HL-60 (cell line): ENCODE results near the gene ALDH1B1.

Experiments
- DNase-seq, 2 experiments: peaks; one replicate each; pipeline ENCODE4 v3.0.0-alpha.2; 2010 to 2020; ENCODE audit warnings: low read depth in 1 of 2, low spot score in 1 of 2
- H3K27ac ChIP-seq: fragments of 250-450 bp; sonication (Bioruptor Pico); replicated peaks from 2 replicates; pipeline ENCODE4 v1.5.1; 2020; ENCODE audit warnings: mild to moderate bottlenecking, moderate library complexity
- H3K27me3 ChIP-seq: fragments of 250-450 bp; sonication (Bioruptor Pico); 2 replicates; pipeline ENCODE4 v1.5.1; 2021; ENCODE audit warnings: mild to moderate bottlenecking, moderate library complexity; ENCODE audit not compliant: insufficient read depth, poor library complexity, severe bottlenecking
- H3K4me3 ChIP-seq: replicated peaks from 2 replicates; pipeline ENCODE4 v1.5.1; 2011; ENCODE audit warnings: mild to moderate bottlenecking, control low read depth, low read length; ENCODE audit not compliant: insufficient read depth
- GABPA ChIP-seq: IDR thresholded peaks from 2 replicates; pipeline ENCODE4 v1.6.1; 2012; ENCODE audit warnings: low read depth
- POLR2AphosphoS5 ChIP-seq: IDR thresholded peaks from 2 replicates; pipeline ENCODE4 v1.6.1; 2012; ENCODE audit warnings: low read depth
- SPI1 ChIP-seq: IDR thresholded peaks from 2 replicates; pipeline ENCODE4 v1.6.1; 2012; ENCODE audit warnings: low read depth, mild to moderate bottlenecking, borderline replicate concordance
- TF ChIP-seq, protein P1 (sequence below): IDR thresholded peaks from 2 replicates; pipeline ENCODE4 v1.6.1; 2012; ENCODE audit warnings: low read depth; ENCODE audit not compliant: insufficient replicate concordance
- TF ChIP-seq, protein P2 (sequence below): IDR thresholded peaks from one replicate; pipeline ENCODE4 v1.5.1; 2011; ENCODE audit warnings: low read length, control low read depth, inconsistent platforms; ENCODE audit not compliant: insufficient read depth

ALDH1B1 gene

DNA sequence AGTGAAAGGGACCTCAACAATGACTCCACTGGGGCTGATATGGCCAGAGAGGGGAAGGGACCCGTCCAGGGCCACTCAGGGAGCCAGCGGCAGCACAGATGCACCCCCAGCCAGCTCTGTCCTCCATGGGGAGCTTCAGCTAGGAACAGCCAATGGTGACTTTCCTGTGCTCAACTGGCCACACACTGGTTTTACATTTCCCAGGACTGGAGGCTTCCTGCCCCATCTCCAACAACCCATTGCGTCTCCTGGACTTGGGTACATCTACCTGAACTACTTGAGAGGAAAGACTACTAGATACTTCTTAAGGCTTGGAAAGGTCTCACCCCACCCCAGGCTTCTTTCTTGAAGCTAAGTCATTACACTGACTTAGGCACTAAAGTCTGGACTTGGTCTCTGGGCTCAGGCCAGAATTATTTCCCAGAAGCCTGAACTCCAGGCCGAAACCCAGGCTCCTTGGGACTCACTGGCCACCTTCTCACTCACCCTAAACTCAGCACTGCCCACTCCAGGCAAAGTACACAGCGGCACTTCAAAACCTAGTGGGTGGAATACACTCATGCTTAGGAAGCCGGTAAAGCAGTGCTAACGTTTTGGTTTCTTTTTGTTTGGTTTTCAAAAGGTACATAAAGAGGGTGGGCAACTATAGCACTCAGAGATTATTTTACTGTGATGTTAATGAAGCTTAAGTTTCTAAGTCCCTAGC is 30.2 kb downstream of the ALDH1B1 start:
- no peak overlapping the region for H3K27ac ChIP-seq
- H3K27me3 ChIP-seq, result peaks cover 36% of the 10 kb centered on the region
- DNase-seq, result no peak
- TF ChIP-seq, protein P1, sequence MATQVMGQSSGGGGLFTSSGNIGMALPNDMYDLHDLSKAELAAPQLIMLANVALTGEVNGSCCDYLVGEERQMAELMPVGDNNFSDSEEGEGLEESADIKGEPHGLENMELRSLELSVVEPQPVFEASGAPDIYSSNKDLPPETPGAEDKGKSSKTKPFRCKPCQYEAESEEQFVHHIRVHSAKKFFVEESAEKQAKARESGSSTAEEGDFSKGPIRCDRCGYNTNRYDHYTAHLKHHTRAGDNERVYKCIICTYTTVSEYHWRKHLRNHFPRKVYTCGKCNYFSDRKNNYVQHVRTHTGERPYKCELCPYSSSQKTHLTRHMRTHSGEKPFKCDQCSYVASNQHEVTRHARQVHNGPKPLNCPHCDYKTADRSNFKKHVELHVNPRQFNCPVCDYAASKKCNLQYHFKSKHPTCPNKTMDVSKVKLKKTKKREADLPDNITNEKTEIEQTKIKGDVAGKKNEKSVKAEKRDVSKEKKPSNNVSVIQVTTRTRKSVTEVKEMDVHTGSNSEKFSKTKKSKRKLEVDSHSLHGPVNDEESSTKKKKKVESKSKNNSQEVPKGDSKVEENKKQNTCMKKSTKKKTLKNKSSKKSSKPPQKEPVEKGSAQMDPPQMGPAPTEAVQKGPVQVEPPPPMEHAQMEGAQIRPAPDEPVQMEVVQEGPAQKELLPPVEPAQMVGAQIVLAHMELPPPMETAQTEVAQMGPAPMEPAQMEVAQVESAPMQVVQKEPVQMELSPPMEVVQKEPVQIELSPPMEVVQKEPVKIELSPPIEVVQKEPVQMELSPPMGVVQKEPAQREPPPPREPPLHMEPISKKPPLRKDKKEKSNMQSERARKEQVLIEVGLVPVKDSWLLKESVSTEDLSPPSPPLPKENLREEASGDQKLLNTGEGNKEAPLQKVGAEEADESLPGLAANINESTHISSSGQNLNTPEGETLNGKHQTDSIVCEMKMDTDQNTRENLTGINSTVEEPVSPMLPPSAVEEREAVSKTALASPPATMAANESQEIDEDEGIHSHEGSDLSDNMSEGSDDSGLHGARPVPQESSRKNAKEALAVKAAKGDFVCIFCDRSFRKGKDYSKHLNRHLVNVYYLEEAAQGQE, result no peak
- TF ChIP-seq SPI1 (no peak), POLR2AphosphoS5 (no peak), GABPA (no peak)
- H3K4me3 ChIP-seq, result no peak overlapping the region

DNA sequence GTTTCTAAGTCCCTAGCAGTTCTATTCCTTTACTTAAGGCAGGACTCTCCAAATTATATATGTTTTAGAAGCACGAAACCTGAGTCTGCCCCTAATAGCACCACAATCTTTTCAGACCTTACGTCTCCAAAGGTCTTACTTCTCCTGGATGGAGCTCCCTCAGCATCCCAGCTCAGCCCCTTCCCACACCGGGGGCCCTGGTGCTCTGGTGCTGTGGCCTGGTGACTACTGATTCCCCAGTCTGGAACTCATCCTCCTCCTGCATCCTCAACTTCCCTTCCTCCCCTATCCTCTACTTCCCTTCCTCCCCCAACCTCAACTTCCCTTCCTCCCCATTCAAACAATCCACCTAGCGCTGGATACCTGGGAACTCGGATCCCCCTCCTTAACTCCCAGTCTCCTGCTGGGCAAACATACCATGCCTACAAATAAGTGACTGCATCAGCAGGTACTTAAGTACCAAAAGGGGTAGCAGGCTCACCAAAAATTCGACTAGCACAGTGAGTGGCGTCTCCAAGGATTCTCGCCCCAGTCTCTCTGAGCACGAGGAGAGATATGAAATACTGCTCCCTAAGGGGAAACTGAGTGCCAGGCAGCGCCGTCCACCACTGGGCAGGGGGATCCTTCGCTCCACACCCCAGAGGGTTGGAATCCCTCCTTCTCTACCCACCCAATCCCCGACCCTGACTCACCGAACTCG is 30.9 kb downstream of the ALDH1B1 start:
- no peak for DNase-seq
- no peak overlapping the region; the same call in 1 of the 2 replicates for H3K4me3 ChIP-seq
- H3K27me3 ChIP-seq, result peaks cover 36% of the 10 kb centered on the region
- TF ChIP-seq POLR2AphosphoS5, result no peak
- TF ChIP-seq, protein P1, result no peak
- no peak overlapping the region for H3K27ac ChIP-seq

DNA sequence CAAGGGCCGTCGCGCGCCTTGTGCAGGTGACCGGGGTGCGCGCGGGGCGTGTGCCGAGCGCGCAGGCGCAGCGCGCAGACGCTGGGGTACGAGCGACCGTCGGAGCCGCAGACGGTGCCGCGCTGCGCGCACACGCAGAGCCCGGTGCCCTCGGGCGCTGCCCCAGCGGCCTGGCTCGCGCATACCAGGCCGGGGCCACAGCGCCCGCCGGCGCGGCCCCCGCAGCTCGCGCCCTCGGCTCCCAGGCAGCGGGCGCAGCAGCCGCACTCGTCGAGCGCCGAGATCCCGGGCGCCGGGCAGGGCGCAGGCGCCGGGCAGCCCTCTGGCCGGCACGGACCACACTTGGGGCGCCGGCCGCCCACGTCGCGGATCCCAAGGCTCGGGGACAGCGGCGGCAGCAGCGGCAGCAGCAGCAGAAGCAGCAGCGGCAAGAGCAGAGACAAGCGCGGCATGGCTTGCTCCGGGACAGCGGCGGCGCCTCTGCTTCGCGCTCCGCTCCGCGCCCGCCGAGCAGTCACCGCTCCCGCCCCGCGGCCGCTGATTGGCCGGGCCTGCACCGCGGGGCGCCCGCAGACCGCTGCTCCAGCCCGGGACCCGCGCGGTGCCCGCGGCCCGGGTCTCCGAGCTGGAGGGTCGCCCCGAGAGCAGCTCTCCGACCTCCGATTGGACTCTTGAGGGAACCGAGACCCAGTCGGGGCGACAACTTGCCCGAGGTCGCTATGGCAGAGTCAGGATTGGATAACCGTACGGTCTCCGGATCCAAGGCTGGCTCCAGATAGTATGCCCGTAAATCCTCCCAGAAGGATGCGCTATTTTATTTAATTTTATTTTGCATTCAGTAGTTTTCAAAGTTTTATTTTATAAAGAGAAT is 31.7 kb downstream of the ALDH1B1 start, which contains the start of gene IGFBPL1:
IGFBPL1 (minus strand) TSS at position 482 of the 871 bp plus-strand sequence; CDS start at position 452, 30 bp downstream.
- Histone ChIP-seq H3K27me3 (peaks cover 33% of the 10 kb centered on the region), H3K4me3 (peak within 1 kb of the TSS; percentile 8; the same call in 1 of the 2 replicates), H3K27ac (no peak within 1 kb of the TSS)
- no peak for TF ChIP-seq SPI1
- TF ChIP-seq GABPA, result no peak
- TF ChIP-seq POLR2AphosphoS5, result no peak
- TF ChIP-seq, protein P2, sequence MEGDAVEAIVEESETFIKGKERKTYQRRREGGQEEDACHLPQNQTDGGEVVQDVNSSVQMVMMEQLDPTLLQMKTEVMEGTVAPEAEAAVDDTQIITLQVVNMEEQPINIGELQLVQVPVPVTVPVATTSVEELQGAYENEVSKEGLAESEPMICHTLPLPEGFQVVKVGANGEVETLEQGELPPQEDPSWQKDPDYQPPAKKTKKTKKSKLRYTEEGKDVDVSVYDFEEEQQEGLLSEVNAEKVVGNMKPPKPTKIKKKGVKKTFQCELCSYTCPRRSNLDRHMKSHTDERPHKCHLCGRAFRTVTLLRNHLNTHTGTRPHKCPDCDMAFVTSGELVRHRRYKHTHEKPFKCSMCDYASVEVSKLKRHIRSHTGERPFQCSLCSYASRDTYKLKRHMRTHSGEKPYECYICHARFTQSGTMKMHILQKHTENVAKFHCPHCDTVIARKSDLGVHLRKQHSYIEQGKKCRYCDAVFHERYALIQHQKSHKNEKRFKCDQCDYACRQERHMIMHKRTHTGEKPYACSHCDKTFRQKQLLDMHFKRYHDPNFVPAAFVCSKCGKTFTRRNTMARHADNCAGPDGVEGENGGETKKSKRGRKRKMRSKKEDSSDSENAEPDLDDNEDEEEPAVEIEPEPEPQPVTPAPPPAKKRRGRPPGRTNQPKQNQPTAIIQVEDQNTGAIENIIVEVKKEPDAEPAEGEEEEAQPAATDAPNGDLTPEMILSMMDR, result no peak
- TF ChIP-seq, protein P1, result no peak
- no peak for DNase-seq
